ENCODE data around the gene FANCL.
"Not testable (repeated sequence)": the region's sequence is repeated elsewhere in the genome, so short reads cannot be mapped to it uniquely, and the experiment has no call there.

Gene FANCL

GRCh38 chr2:58186501-58186900 is 54.6 kb downstream of the FANCL start:
- no peaks in the 10 kb centered on the region for H3K27me3 ChIP-seq (ENCODE audit: insufficient read depth, poor library complexity, severe bottlenecking)
- no peak for DNase-seq (ENCODE audit: low read depth in 1 of 2, low spot score in 1 of 2)
- no peak overlapping the region for H3K4me3 ChIP-seq (replicated peaks; ENCODE audit: insufficient read depth, low read length)
- no peak overlapping the region for H3K27ac ChIP-seq (replicated peaks)
- TF ChIP-seq POLR2AphosphoS5 (IDR thresholded peaks at IDR 0.05; ENCODE audit: low read depth) (no peak), SPI1 (IDR thresholded peaks at IDR 0.05; ENCODE audit: borderline replicate concordance, low read depth) (no peak), GABPA (IDR thresholded peaks at IDR 0.05; ENCODE audit: low read depth) (no peak)

GRCh38 chr2:58182527-58182926 is 58.6 kb downstream of the FANCL start:
- H3K27me3 ChIP-seq (ENCODE audit: insufficient read depth, poor library complexity, severe bottlenecking): no peaks in the 10 kb centered on the region
- H3K27ac ChIP-seq (replicated peaks): no peak overlapping the region
- no peak for DNase-seq (ENCODE audit: low read depth in 1 of 2, low spot score in 1 of 2)
- no peak for TF ChIP-seq CTCF (IDR thresholded peaks at IDR 0.05; ENCODE audit: insufficient read depth, low read length)
- TF ChIP-seq GABPA (IDR thresholded peaks at IDR 0.05; ENCODE audit: low read depth): no peak
- no peak for TF ChIP-seq SPI1 (IDR thresholded peaks at IDR 0.05; ENCODE audit: borderline replicate concordance, low read depth)
- no peak for TF ChIP-seq REST (IDR thresholded peaks at IDR 0.05; ENCODE audit: insufficient replicate concordance, low read depth)
- TF ChIP-seq POLR2AphosphoS5 (IDR thresholded peaks at IDR 0.05; ENCODE audit: low read depth): no peak
- no peak overlapping the region for H3K4me3 ChIP-seq (replicated peaks; ENCODE audit: insufficient read depth, low read length)

- no peak overlapping the region for H3K4me3 ChIP-seq (replicated peaks; ENCODE audit: insufficient read depth, low read length)
- TF ChIP-seq GABPA (IDR thresholded peaks at IDR 0.05; ENCODE audit: low read depth) (no peak), CTCF (IDR thresholded peaks at IDR 0.05; ENCODE audit: insufficient read depth, low read length) (no peak), SPI1 (IDR thresholded peaks at IDR 0.05; ENCODE audit: borderline replicate concordance, low read depth) (no peak), POLR2AphosphoS5 (IDR thresholded peaks at IDR 0.05; ENCODE audit: low read depth) (no peak), REST (IDR thresholded peaks at IDR 0.05; ENCODE audit: insufficient replicate concordance, low read depth) (no peak)
- H3K27ac ChIP-seq (replicated peaks): no peak overlapping the region
- DNase-seq (ENCODE audit: low read depth in 1 of 2, low spot score in 1 of 2): no peak
- no peaks in the 10 kb centered on the region for H3K27me3 ChIP-seq (ENCODE audit: insufficient read depth, poor library complexity, severe bottlenecking)
Measured at GRCh38 chr2:58180635-58181034, 60.5 kb downstream of the FANCL start.

GRCh38 chr2:58180175-58180574 is 61.0 kb downstream of the FANCL start:
- not testable (repeated sequence) for H3K27me3 ChIP-seq (ENCODE audit: insufficient read depth, poor library complexity, severe bottlenecking); DNase-seq (ENCODE audit: low read depth in 1 of 2, low spot score in 1 of 2); H3K4me3 ChIP-seq (replicated peaks; ENCODE audit: insufficient read depth, low read length); H3K27ac ChIP-seq (replicated peaks)

GRCh38 chr2:58177187-58177586 is 63.9 kb downstream of the FANCL start:
- H3K27me3 ChIP-seq (ENCODE audit: insufficient read depth, poor library complexity, severe bottlenecking); H3K27ac ChIP-seq (replicated peaks): not testable (repeated sequence)

GRCh38 chr2:58171831-58172230 is 69.3 kb downstream of the FANCL start:
- H3K27me3 ChIP-seq (ENCODE audit: insufficient read depth, poor library complexity, severe bottlenecking); DNase-seq (ENCODE audit: low read depth in 1 of 2, low spot score in 1 of 2); H3K27ac ChIP-seq (replicated peaks); H3K4me3 ChIP-seq (replicated peaks; ENCODE audit: insufficient read depth, low read length): not testable (repeated sequence)

More at GRCh38 chr2:58177187-58177586, 63.9 kb downstream of the FANCL start:
- not testable (repeated sequence) for H3K4me3 ChIP-seq (replicated peaks; ENCODE audit: insufficient read depth, low read length); DNase-seq (ENCODE audit: low read depth in 1 of 2, low spot score in 1 of 2)

- H3K4me3 ChIP-seq (replicated peaks; ENCODE audit: insufficient read depth, low read length); H3K27me3 ChIP-seq (ENCODE audit: insufficient read depth, poor library complexity, severe bottlenecking): not testable (repeated sequence)
Measured at GRCh38 chr2:58170334-58170933, 70.7 kb downstream of the FANCL start.

GRCh38 chr2:58169845-58170244 is 71.3 kb downstream of the FANCL start:
- not testable (repeated sequence) for H3K27ac ChIP-seq (replicated peaks); DNase-seq (ENCODE audit: low read depth in 1 of 2, low spot score in 1 of 2); H3K4me3 ChIP-seq (replicated peaks; ENCODE audit: insufficient read depth, low read length); H3K27me3 ChIP-seq (ENCODE audit: insufficient read depth, poor library complexity, severe bottlenecking)

More at GRCh38 chr2:58170334-58170933, 70.7 kb downstream of the FANCL start:
- not testable (repeated sequence) for DNase-seq (ENCODE audit: low read depth in 1 of 2, low spot score in 1 of 2); H3K27ac ChIP-seq (replicated peaks)

- H3K4me3 ChIP-seq (replicated peaks; ENCODE audit: insufficient read depth, low read length); H3K27me3 ChIP-seq (ENCODE audit: insufficient read depth, poor library complexity, severe bottlenecking); H3K27ac ChIP-seq (replicated peaks); DNase-seq (ENCODE audit: low read depth in 1 of 2, low spot score in 1 of 2): not testable (repeated sequence)
Measured at GRCh38 chr2:58168130-58168529, 73.0 kb downstream of the FANCL start.

Measured in HL-60 (cell line).